Lower lobe of right lung (tissue), 2 donors: Measurements from ENCODE around the gene BHLHE41. TPM values are rescaled to one million over a fixed set of nuclear protein-coding genes. Genes with fewer than 3 reads are reported as not detected.

ENCODE experiments used
- ATAC-seq, 2 donors: fragments of 200-7000 bp; cut with Tn5 transposase; one replicate each; pipeline ENCODE4 v1.9.1; 2020 to 2022; ENCODE audit warnings: mild to moderate bottlenecking in 2 of 2, moderate library complexity in 2 of 2
- DNase-seq: peaks from one replicate; pipeline ENCODE4 v3.0.0-alpha.2; 2020
- H3K27ac ChIP-seq: fragments of 200-600 bp; one replicate; pipeline ENCODE4 v1.8.0; 2022
- H3K27me3 ChIP-seq: fragments of 200-600 bp; one replicate; pipeline ENCODE4 v1.8.0; 2022; ENCODE audit warnings: low read depth
- H3K36me3 ChIP-seq: fragments of 200-600 bp; one replicate; pipeline ENCODE4 v1.8.0; 2022; ENCODE audit warnings: mild to moderate bottlenecking
- H3K4me1 ChIP-seq: fragments of 200-600 bp; one replicate; pipeline ENCODE4 v1.8.0; 2022
- H3K4me3 ChIP-seq: fragments of 200-600 bp; one replicate; pipeline ENCODE4 v1.8.0; 2022; ENCODE audit warnings: mild to moderate bottlenecking
- H3K9me3 ChIP-seq: fragments of 200-600 bp; one replicate; pipeline ENCODE4 v1.8.0; 2022
- CTCF ChIP-seq: fragments of 200-600 bp; IDR thresholded peaks from one replicate; pipeline ENCODE4 v1.8.0; 2022; ENCODE audit warnings: antibody characterized with exemption, mild to moderate bottlenecking
- intact Hi-C: fragments of 100-400 bp; cut with DNase I; formaldehyde crosslinking; loops from one replicate; pipeline ENCODE4 v1.11.0; 2022
- total RNA-seq: library from RNA; stranded (reverse); fragmentation: NEBNext Ultra II Directional; extraction: Animal tissue kit (Norgen Biotek cat#: 25700); gene quantifications from one replicate; pipeline ENCODE4 v1.2.1, GENCODE V29; 2021
- donor health status: DM: no; HTN: yes; CAD: no; lungs with severe emphysema.

Gene BHLHE41
- total RNA-seq, 1 donor from 2014 or later, result 125 TPM

GRCh38 chr12:26106347-26106746, 18.5 kb downstream of the BHLHE41 start:
- Histone ChIP-seq H3K9me3 (no peaks in the 10 kb centered on the region), H3K27me3 (no peaks in the 10 kb centered on the region), H3K4me1 (no peaks in the 10 kb centered on the region), H3K4me3 (no peak overlapping the region), H3K27ac (no peak overlapping the region), H3K36me3 (no peaks in the 10 kb centered on the region)
- intact Hi-C loops, result no loop called here
- no peak for TF ChIP-seq CTCF
- ATAC-seq (no peak), DNase-seq (no peak)

- TF ChIP-seq CTCF, result no peak
- Histone ChIP-seq H3K9me3 (no peaks in the 10 kb centered on the region), H3K27me3 (no peaks in the 10 kb centered on the region), H3K4me3 (no peak overlapping the region), H3K4me1 (no peaks in the 10 kb centered on the region), H3K27ac (peak overlapping the region; percentile 33), H3K36me3 (no peaks in the 10 kb centered on the region)
- peak; percentile 70 to 75 for ATAC-seq
- peak; percentile 50 for DNase-seq
- intact Hi-C loops, result no loop called here
Observed at GRCh38 chr12:26102953-26103352, 21.9 kb downstream of the BHLHE41 start.

GRCh38 chr12:26101763-26102162, 23.1 kb downstream of the BHLHE41 start:
- Histone ChIP-seq H3K27me3 (no peaks in the 10 kb centered on the region), H3K4me3 (no peak overlapping the region), H3K9me3 (no peaks in the 10 kb centered on the region), H3K27ac (no peak overlapping the region), H3K36me3 (no peaks in the 10 kb centered on the region), H3K4me1 (peaks cover 7% of the 10 kb centered on the region)
- intact Hi-C loops, result no loop called here
- DNase-seq (no peak), ATAC-seq (peak; percentile 9 to 29)
- no peak for TF ChIP-seq CTCF

- ATAC-seq, result peak; percentile 55 to 72
- no peak for DNase-seq
- Histone ChIP-seq H3K27ac (peak overlapping the region; percentile 26), H3K4me3 (no peak overlapping the region), H3K36me3 (no peaks in the 10 kb centered on the region), H3K27me3 (no peaks in the 10 kb centered on the region), H3K9me3 (no peaks in the 10 kb centered on the region), H3K4me1 (peaks cover 7% of the 10 kb centered on the region)
- intact Hi-C loops, result no loop called here
- TF ChIP-seq CTCF, result no peak
Observed at GRCh38 chr12:26101350-26101734, 23.5 kb downstream of the BHLHE41 start.

GRCh38 chr12:26100666-26101349, 24.0 kb downstream of the BHLHE41 start:
- intact Hi-C loops, result no loop called here
- DNase-seq (no peak), ATAC-seq (peak in 1 of 2 donors; percentile 20)
- peaks cover 7% of the 10 kb centered on the region for H3K4me1 ChIP-seq
- H3K27ac ChIP-seq, result peak overlapping the region; percentile 26
- H3K36me3 ChIP-seq, result no peaks in the 10 kb centered on the region
- no peaks in the 10 kb centered on the region for H3K27me3 ChIP-seq
- H3K9me3 ChIP-seq, result no peaks in the 10 kb centered on the region
- no peak for TF ChIP-seq CTCF
- H3K4me3 ChIP-seq, result no peak overlapping the region
